Activated CD8-positive, alpha-beta T cell treated with anti-CD3 and anti-CD28 coated beads, Interleukin-2, amount 10 ng/mL, durations not matched to agents 7 days and 5 days (primary cell): ENCODE results near the gene RFLNA. TPM values are rescaled to one million over a fixed set of nuclear protein-coding genes. Genes with fewer than 3 reads are reported as not detected.

Experiments used
- ATAC-seq: fragments of 150-1000 bp; cut with Tn5 transposase; one replicate; pipeline ENCODE4 v1.10.0; 2021; ENCODE audit warnings: moderate library complexity
- CTCF ChIA-PET: fragments of 350-600 bp; sonication (Branson Sonifier 250); formaldehyde crosslinking; loops from one replicate; lab custom pipeline; 2021; ENCODE audit warnings: antibody characterized with exemption; lab: Charles Lee
- POLR2A ChIA-PET: fragments of 350-600 bp; sonication (Branson Sonifier 250); formaldehyde crosslinking; loops from one replicate; lab custom pipeline; 2021; ENCODE audit warnings: antibody characterized with exemption; lab: Charles Lee
- DNase-seq: peaks from one replicate; pipeline ENCODE4 v3.0.0-alpha.2; 2020
- H3K27ac Mint-ChIP-seq: one replicate; pipeline ENCODE4 v1.8.0; 2021; ENCODE audit warnings: mild to moderate bottlenecking, mixed read lengths
- H3K27me3 Mint-ChIP-seq: one replicate; pipeline ENCODE4 v1.8.0; 2021; ENCODE audit warnings: low read depth, mixed read lengths
- H3K36me3 Mint-ChIP-seq: one replicate; pipeline ENCODE4 v1.8.0; 2021; ENCODE audit warnings: low read depth, mixed read lengths
- H3K4me1 Mint-ChIP-seq: one replicate; pipeline ENCODE4 v1.8.0; 2021; ENCODE audit warnings: low read depth, mixed read lengths
- H3K4me3 Mint-ChIP-seq: one replicate; pipeline ENCODE4 v1.8.0; 2021; ENCODE audit warnings: mild to moderate bottlenecking, mixed read lengths
- H3K9me3 Mint-ChIP-seq: one replicate; pipeline ENCODE4 v1.8.0; 2022; ENCODE audit warnings: mixed read lengths; ENCODE audit not compliant: insufficient read depth
- total RNA-seq, 2 experiments: library from RNA; stranded (reverse); gene quantifications; one replicate each; pipeline ENCODE4 v1.2.3, GENCODE V29; 2021

The RFLNA gene
- total RNA-seq, 2 experiments from 2014 or later: not detected

DNA sequence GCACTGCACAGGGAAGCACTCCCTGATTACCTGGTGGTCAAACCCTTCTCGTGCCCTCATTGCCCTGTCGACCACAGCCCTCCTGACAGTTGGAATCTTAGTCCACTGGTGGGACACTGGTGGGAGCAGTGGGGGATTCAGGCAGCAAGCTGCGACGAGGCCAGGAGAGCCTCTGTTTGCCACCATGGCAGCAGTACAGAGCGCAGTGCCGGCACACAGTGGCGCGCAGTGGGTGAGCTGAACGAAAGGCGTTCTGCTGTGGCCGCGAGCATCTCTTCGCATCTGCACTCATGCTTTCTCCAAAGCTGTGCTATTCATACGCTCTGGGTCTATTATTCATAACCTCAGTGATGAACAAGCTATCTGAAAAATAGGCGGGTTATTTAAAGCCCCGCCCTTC, 14.3 kb downstream of the RFLNA start:
- Mint-ChIP-seq H3K9me3 (no peaks in the 10 kb centered on the region), H3K36me3 (no peaks in the 10 kb centered on the region), H3K27me3 (no peaks in the 10 kb centered on the region), H3K4me1 (no peaks in the 10 kb centered on the region), H3K4me3 (no peak overlapping the region), H3K27ac (no peak overlapping the region)
- ATAC-seq (no peak), DNase-seq (no peak)
- ChIA-PET CTCF (no interaction called here), POLR2A (no interaction called here)

DNA sequence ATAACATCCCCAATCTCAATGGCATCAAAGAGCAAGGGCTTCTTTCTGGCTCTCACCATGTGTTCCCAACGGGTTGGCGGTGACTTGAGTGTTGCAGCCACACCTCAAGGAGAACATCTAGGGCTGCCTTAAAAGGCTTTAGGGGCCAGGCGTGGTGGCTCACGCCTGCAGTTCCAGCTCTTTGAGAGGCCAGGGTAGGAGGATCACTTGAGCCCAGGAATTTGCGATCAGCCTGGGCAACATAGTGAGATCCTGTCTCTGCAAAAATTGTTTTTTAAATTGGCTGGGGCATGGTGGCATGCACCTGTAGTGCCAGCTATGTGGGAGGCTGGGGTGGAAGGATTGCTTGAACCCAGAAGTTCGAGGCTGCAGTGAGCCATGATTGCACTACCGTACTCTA, 14.9 kb downstream of the RFLNA start:
- no peak for ATAC-seq
- Mint-ChIP-seq H3K36me3 (no peaks in the 10 kb centered on the region), H3K27ac (no peak overlapping the region), H3K9me3 (no peaks in the 10 kb centered on the region), H3K4me1 (no peaks in the 10 kb centered on the region), H3K4me3 (no peak overlapping the region), H3K27me3 (no peaks in the 10 kb centered on the region)
- ChIA-PET POLR2A (no interaction called here), CTCF (no interaction called here)
- no peak for DNase-seq

DNA sequence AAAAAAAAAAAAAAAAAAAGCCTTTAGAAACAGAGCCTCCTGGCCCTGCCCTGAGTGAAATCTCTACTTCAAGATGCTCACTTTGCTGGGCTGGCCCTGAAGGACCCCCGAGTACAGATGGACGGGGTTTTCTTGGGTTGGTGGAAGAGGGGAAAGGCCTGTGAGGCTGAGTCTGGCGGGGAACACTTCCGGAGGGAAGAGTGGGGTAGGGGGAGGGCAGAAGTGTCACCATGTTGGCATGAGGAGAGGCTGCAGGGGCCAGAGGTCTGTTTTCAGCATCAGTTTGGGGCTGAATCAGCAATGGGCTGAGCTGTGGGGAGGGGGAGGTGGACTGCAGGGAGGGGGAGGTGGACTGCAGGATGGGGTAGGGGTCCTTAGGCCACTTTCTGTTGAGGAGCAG, 15.3 kb downstream of the RFLNA start:
- DNase-seq (no peak), ATAC-seq (no peak)
- no peak overlapping the region for H3K4me3 Mint-ChIP-seq
- no peaks in the 10 kb centered on the region for H3K4me1 Mint-ChIP-seq
- H3K36me3 Mint-ChIP-seq: no peaks in the 10 kb centered on the region
- H3K27me3 Mint-ChIP-seq: no peaks in the 10 kb centered on the region
- ChIA-PET POLR2A (no interaction called here), CTCF (no interaction called here)
- H3K9me3 Mint-ChIP-seq: no peaks in the 10 kb centered on the region
- H3K27ac Mint-ChIP-seq: no peak overlapping the region

GRCh38 chr12:124310785-124311184, 15.9 kb downstream of the RFLNA start:
- H3K4me3 Mint-ChIP-seq: no peak overlapping the region
- no peaks in the 10 kb centered on the region for H3K4me1 Mint-ChIP-seq
- no peaks in the 10 kb centered on the region for H3K9me3 Mint-ChIP-seq
- no peak overlapping the region for H3K27ac Mint-ChIP-seq
- peak; percentile 29 for ATAC-seq
- ChIA-PET POLR2A (no interaction called here), CTCF (interaction anchor here (0.9 kb wide), 1 partner anchor 461 kb away, joined by 3 read pairs; no protein-coding TSS in a partner anchor)
- DNase-seq: no peak
- H3K27me3 Mint-ChIP-seq: no peaks in the 10 kb centered on the region
- no peaks in the 10 kb centered on the region for H3K36me3 Mint-ChIP-seq

DNA sequence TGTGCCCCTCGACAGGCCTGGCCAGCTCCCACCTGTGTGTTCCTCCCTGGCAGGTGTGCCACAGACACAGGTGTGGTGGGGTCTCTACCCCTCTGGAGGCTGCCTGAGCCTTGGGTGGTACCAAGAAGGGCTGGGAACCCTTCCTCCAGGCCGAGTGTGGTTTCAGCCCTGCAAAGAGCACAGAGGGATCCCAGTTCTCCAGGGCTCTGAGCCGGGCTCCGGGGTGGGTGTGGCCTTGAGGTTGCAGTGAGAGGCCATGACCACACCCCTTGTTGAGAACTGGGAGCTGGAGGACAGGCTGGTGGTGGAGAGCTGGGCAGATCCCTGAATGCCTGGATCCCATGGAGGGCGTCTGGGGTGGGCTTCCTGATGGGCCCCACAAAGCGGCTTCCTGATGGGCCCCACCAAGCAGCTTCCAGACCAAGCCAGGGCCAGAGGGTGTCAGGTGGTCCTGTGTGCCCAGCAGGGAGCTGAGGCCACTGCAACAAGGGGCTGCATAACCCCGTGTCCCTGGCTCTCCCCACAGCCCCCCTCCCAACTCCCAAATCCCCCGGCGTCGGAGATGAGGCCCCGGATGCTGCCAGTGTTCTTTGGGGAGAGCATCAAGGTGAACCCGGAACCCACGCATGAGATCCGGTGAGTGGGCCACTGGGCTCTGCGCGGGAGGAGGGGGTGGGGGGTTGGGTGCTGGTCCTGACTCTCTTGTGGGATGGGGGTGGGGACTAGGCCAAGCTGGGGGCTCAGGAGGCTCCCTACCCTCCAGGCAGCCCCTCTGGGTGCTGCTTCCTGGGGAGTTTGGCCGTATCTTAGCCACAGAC, 16.6 kb downstream of the RFLNA start:
- no peaks in the 10 kb centered on the region for H3K36me3 Mint-ChIP-seq
- ChIA-PET CTCF (interaction anchor here (0.9 kb wide), 1 partner anchor 460 kb away, joined by 3 read pairs; no protein-coding TSS in a partner anchor), POLR2A (no interaction called here)
- no peak for ATAC-seq
- no peak overlapping the region for H3K4me3 Mint-ChIP-seq
- no peak for DNase-seq
- no peaks in the 10 kb centered on the region for H3K9me3 Mint-ChIP-seq
- no peak overlapping the region for H3K27ac Mint-ChIP-seq
- H3K4me1 Mint-ChIP-seq: no peaks in the 10 kb centered on the region
- H3K27me3 Mint-ChIP-seq: no peaks in the 10 kb centered on the region

- ChIA-PET CTCF (no interaction called here), POLR2A (no interaction called here)
- Mint-ChIP-seq H3K9me3 (no peaks in the 10 kb centered on the region), H3K4me3 (no peak overlapping the region), H3K4me1 (no peaks in the 10 kb centered on the region), H3K36me3 (no peaks in the 10 kb centered on the region), H3K27ac (no peak overlapping the region), H3K27me3 (no peaks in the 10 kb centered on the region)
- no peak for ATAC-seq
- no peak for DNase-seq
Observed at GRCh38 chr12:124312601-124313000, 17.7 kb downstream of the RFLNA start.

- ATAC-seq: no peak
- Mint-ChIP-seq H3K4me3 (no peak overlapping the region), H3K27ac (no peak overlapping the region)
Observed at GRCh38 chr12:124314207-124314606, 19.3 kb downstream of the RFLNA start.

GRCh38 chr12:124314766-124315165, 19.9 kb downstream of the RFLNA start:
- no peaks in the 10 kb centered on the region for H3K4me1 Mint-ChIP-seq
- H3K27ac Mint-ChIP-seq: no peak overlapping the region
- POLR2A ChIA-PET: no interaction called here
- ATAC-seq (no peak), DNase-seq (no peak)
- H3K9me3 Mint-ChIP-seq: no peaks in the 10 kb centered on the region
- CTCF ChIA-PET: no interaction called here
- H3K27me3 Mint-ChIP-seq: no peaks in the 10 kb centered on the region
- no peaks in the 10 kb centered on the region for H3K36me3 Mint-ChIP-seq
- H3K4me3 Mint-ChIP-seq: no peak overlapping the region

More at GRCh38 chr12:124314207-124314606, 19.3 kb downstream of the RFLNA start:
- POLR2A ChIA-PET: no interaction called here
- H3K36me3 Mint-ChIP-seq: no peaks in the 10 kb centered on the region
- no peaks in the 10 kb centered on the region for H3K9me3 Mint-ChIP-seq
- H3K27me3 Mint-ChIP-seq: no peaks in the 10 kb centered on the region
- no peak for DNase-seq
- H3K4me1 Mint-ChIP-seq: no peaks in the 10 kb centered on the region
- CTCF ChIA-PET: no interaction called here

DNA sequence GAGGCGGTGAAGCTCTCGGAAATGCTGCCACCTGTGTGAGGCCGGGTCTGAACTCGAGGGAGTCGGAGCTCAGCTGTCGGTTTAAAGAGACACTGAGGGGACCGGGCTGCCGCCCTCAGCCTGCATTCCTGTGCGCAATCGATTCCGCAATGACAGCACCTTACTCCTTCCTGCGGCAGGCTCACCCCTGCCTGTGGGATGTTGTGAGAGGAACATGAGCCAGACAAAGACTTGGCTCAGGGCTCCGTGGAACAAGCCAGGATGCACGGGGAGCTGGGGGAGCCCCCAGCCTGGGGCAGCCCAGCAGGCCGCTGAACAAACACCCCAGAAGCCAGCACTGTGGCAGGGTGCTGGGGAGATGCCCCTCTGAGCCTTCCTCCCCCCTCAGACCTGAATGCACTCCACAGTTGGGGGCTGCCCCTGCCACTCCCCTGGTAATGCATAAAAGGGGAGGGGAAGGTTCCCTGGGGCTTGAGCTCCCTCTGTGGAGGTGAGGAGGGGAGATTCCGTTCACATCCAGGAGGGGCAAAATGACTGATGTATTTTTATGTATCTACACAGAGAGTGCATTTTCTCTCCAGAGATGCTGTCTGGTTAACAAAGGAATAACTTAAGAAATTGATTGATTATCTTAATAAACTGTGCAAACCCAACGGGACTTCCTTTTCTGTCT, 20.6 kb downstream of the RFLNA start:
- no peak for DNase-seq
- ChIA-PET CTCF (interaction anchor here (0.9 kb wide), 1 partner anchor 451 kb away, joined by 3 read pairs; no protein-coding TSS in a partner anchor), POLR2A (no interaction called here)
- Mint-ChIP-seq H3K4me3 (no peak overlapping the region), H3K36me3 (no peaks in the 10 kb centered on the region), H3K27ac (no peak overlapping the region), H3K9me3 (no peaks in the 10 kb centered on the region), H3K4me1 (no peaks in the 10 kb centered on the region), H3K27me3 (no peaks in the 10 kb centered on the region)
- no peak for ATAC-seq

DNA sequence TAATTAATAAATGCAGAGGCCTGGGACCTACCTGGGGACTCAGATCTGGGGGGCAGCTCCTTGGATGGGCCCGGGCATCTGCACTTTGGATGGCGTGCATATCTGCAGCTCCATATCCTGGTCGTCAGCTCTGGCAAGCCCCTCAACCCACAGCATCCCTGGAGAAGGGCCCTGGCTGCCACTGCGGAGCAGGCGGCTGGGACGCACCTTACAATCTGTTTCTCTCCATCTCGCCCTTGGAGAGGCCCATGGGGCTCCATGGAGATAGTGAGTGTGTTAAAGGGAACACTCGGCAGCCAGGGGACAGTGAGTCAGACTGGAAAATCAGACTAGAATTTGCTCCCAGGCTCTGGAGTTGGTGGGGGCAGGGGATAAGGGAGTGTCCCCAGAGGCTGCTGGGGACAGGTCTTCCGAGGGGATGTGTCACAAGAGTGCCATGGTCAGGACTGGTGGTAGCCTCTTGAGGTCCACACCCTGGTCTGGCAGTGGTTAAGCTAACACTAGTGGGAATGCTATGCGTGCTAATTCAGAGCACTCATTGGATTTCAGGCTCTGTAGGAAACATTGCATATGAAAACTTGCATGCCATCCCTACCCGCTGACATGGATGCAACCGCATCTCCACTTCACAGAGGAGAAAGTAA, 21.5 kb downstream of the RFLNA start:
- Mint-ChIP-seq H3K27me3 (no peaks in the 10 kb centered on the region), H3K4me1 (no peaks in the 10 kb centered on the region), H3K9me3 (no peaks in the 10 kb centered on the region), H3K36me3 (no peaks in the 10 kb centered on the region), H3K4me3 (no peak overlapping the region), H3K27ac (no peak overlapping the region)
- DNase-seq: no peak
- no peak for ATAC-seq
- ChIA-PET POLR2A (interaction anchor here (0.7 kb wide), 1 partner anchor 35 kb away, joined by 3 read pairs; no protein-coding TSS in a partner anchor), CTCF (no interaction called here)

- ChIA-PET POLR2A (no interaction called here), CTCF (no interaction called here)
- no peaks in the 10 kb centered on the region for H3K4me1 Mint-ChIP-seq
- H3K36me3 Mint-ChIP-seq: no peaks in the 10 kb centered on the region
- H3K27ac Mint-ChIP-seq: no peak overlapping the region
- no peak for DNase-seq
- H3K9me3 Mint-ChIP-seq: no peaks in the 10 kb centered on the region
- no peak overlapping the region for H3K4me3 Mint-ChIP-seq
- no peak for ATAC-seq
- no peaks in the 10 kb centered on the region for H3K27me3 Mint-ChIP-seq
Observed at GRCh38 chr12:124317400-124317799, 22.5 kb downstream of the RFLNA start.
